Stomach (tissue), 9 donors: Measurements from ENCODE around the gene MUC15. TPM values are rescaled to one million over a fixed set of nuclear protein-coding genes. Genes with fewer than 3 reads are reported as not detected.
"Not testable (repeated sequence)": the region's sequence is repeated elsewhere in the genome, so short reads cannot be mapped to it uniquely, and the experiment has no call there.

Experiments
- DNase-seq, 2 donors: peaks; one replicate each; pipeline versions ENCODE4 v3.0.0 to v3.0.0-alpha.2; 2013 to 2019
- H3K27ac ChIP-seq, 5 donors: fragments of 200-600 bp in 4 of 5; sonication (generic) in 4 of 5; one replicate each; pipeline ENCODE4 v1.5.1; 2013 to 2019; ENCODE audit warnings: mild to moderate bottlenecking in 1 of 5, moderate library complexity in 1 of 5
- H3K27me3 ChIP-seq, 3 donors: fragments of 200-600 bp; sonication (generic); one replicate each; pipeline ENCODE4 v1.5.1; 2017 to 2019; ENCODE audit warnings: mixed run types in 1 of 3
- H3K36me3 ChIP-seq, 4 donors: fragments of 200-600 bp; sonication (generic); 1 replicate in 3 of 4; 2 replicates in 1 of 4; pipeline ENCODE4 v1.5.1; 2016 to 2019
- H3K4me1 ChIP-seq, 4 donors: fragments of 200-600 bp; sonication (generic); one replicate each; pipeline ENCODE4 v1.5.1; 2016 to 2019
- H3K4me3 ChIP-seq, 4 donors: fragments of 200-600 bp; sonication (generic) in 3 of 4; one replicate each; pipeline ENCODE4 v1.5.1; 2016 to 2019; ENCODE audit warnings: mild to moderate bottlenecking in 1 of 4
- H3K9me3 ChIP-seq, 4 donors: fragments of 200-600 bp; sonication (generic); one replicate each; pipeline ENCODE4 v1.5.1; 2016 to 2019
- CTCF ChIP-seq, 7 experiments: fragments of 450-650 bp in 4 of 7; fragments of 200-600 bp in 3 of 7; sonication (generic) in 3 of 7; IDR thresholded peaks; one replicate each; pipeline ENCODE4 v1.5.1; 2016 to 2019; ENCODE audit warnings: antibody characterized with exemption in 7 of 7, control low read depth in 2 of 7, mild to moderate bottlenecking in 1 of 7
- EP300 ChIP-seq: sonication (generic); formaldehyde crosslinking; IDR thresholded peaks from one replicate; pipeline ENCODE4 v1.6.1; 2017; ENCODE audit warnings: antibody characterized with exemption
- POLR2A ChIP-seq, 4 donors: fragments of 450-650 bp; IDR thresholded peaks; one replicate each; pipeline ENCODE4 v1.6.1; 2016; ENCODE audit warnings: antibody characterized with exemption in 4 of 4, control low read depth in 2 of 4, mild to moderate bottlenecking in 1 of 4, moderate library complexity in 1 of 4
- POLR2AphosphoS5 ChIP-seq, 3 donors: sonication (generic); formaldehyde crosslinking; IDR thresholded peaks; one replicate each; pipeline ENCODE4 v1.6.1; 2016; ENCODE audit warnings: antibody characterized with exemption in 3 of 3
- WGBS, 5 donors: extraction: QIAGEN DNeasy Blood & Tissue Kit in 3 of 5; methylation state at CpG; one replicate each; pipeline versions ENCODE4 v1.1.5 to v1.1.7; 2013 to 2018; 5-methylcytosine and 5-hydroxymethylcytosine counted together
- intact Hi-C: fragments of 100-400 bp; cut with DNase I; formaldehyde crosslinking; loops from one replicate; pipeline ENCODE4 v1.15.1; 2023; ENCODE audit warnings: low total_unique reads
- polyA plus RNA-seq, 3 donors: library from polyadenylated mRNA; stranded (reverse); fragments of 200-250 nt; gene quantifications; one replicate each; pipeline ENCODE4 v1.2.3, GENCODE V29; 2013
- total RNA-seq, 5 donors: library from RNA; depleted of rRNA; stranded (reverse); fragments of >200 nt; gene quantifications; one replicate each; pipeline versions ENCODE4 v1.1.0 to v1.2.3, GENCODE V29; 2014 to 2016
- donor health status: healthy with polysubstance abuse.
- donor health status: Bipolar disorder and iron deficiency.
- donor health status: healthy.

The MUC15 gene
- total and polyA plus RNA-seq, 8 donors, result 1.3 to 3.9 TPM; not detected in 6

- Histone ChIP-seq H3K27me3 (no peaks in the 10 kb centered on the region), H3K36me3 (no peaks in the 10 kb centered on the region), H3K4me1 (no peaks in the 10 kb centered on the region), H3K4me3 (no peak overlapping the region), H3K27ac (no peak overlapping the region), H3K9me3 (peaks cover 0 to 10% (median 0%) of the 10 kb centered on the region in 4 donors)
- no peak for TF ChIP-seq CTCF (IDR thresholded peaks at IDR 0.05)
- no peak for TF ChIP-seq EP300
- TF ChIP-seq POLR2AphosphoS5 (IDR thresholded peaks at IDR 0.05), result no peak
- TF ChIP-seq POLR2A (IDR thresholded peaks at IDR 0.05), result no peak
- DNase-seq, result peak in 1 of 2 donors; percentile 33
- intact Hi-C loops, result no loop called here
- 75 to 84% (median 79%) methylated on average over 2 of the region's 2 CpGs for WGBS, 5 donors
Observed at GRCh38 chr11:26599425-26599824, 27.4 kb upstream of the MUC15 start.

- H3K4me3 ChIP-seq, result no peak overlapping the region
- no peaks in the 10 kb centered on the region for H3K4me1 ChIP-seq
- TF ChIP-seq EP300, result no peak
- TF ChIP-seq POLR2AphosphoS5 (IDR thresholded peaks at IDR 0.05), result no peak
- no peak for TF ChIP-seq POLR2A (IDR thresholded peaks at IDR 0.05)
- no peak for TF ChIP-seq CTCF (IDR thresholded peaks at IDR 0.05)
- intact Hi-C loops, result no loop called here
- H3K9me3 ChIP-seq, result peaks cover 0 to 10% (median 0%) of the 10 kb centered on the region in 4 donors
- DNase-seq, result no peak
- no peak overlapping the region for H3K27ac ChIP-seq
- WGBS, 5 donors, result 60 to 81% (median 70%) methylated on average over 2 of the region's 2 CpGs
- no peaks in the 10 kb centered on the region for H3K36me3 ChIP-seq
- H3K27me3 ChIP-seq, result no peaks in the 10 kb centered on the region
Observed at GRCh38 chr11:26597899-26598298, 25.8 kb upstream of the MUC15 start.

- H3K4me3 ChIP-seq, H3K9me3 ChIP-seq, H3K4me1 ChIP-seq, H3K27ac ChIP-seq, DNase-seq, intact Hi-C loops, H3K36me3 ChIP-seq, H3K27me3 ChIP-seq: not testable (repeated sequence)
- WGBS, 5 donors, result 89 to 96% (median 93%) methylated on average over 20 of the region's 20 CpGs
Observed at GRCh38 chr11:26597049-26597689, 25.1 kb upstream of the MUC15 start.

- H3K9me3 ChIP-seq, DNase-seq, intact Hi-C loops, H3K27ac ChIP-seq, H3K27me3 ChIP-seq, H3K4me1 ChIP-seq, H3K4me3 ChIP-seq, H3K36me3 ChIP-seq: not testable (repeated sequence)
- WGBS, 5 donors, result 38 to 54% (median 52%) methylated on average over 7 of the region's 7 CpGs
Observed at GRCh38 chr11:26595207-26595865, 23.3 kb upstream of the MUC15 start.

GRCh38 chr11:26593691-26594090 lies 21.6 kb upstream of the MUC15 start:
- Histone ChIP-seq H3K4me3 (no peak overlapping the region), H3K27me3 (no peaks in the 10 kb centered on the region), H3K27ac (no peak overlapping the region), H3K36me3 (no peaks in the 10 kb centered on the region), H3K9me3 (peaks cover 0 to 10% (median 0%) of the 10 kb centered on the region in 4 donors), H3K4me1 (no peaks in the 10 kb centered on the region)
- intact Hi-C loops, result no loop called here
- TF ChIP-seq CTCF (IDR thresholded peaks at IDR 0.05), result no peak
- TF ChIP-seq POLR2AphosphoS5 (IDR thresholded peaks at IDR 0.05), result no peak
- TF ChIP-seq POLR2A (IDR thresholded peaks at IDR 0.05), result no peak
- no peak for TF ChIP-seq EP300
- DNase-seq, result no peak
- WGBS, 5 donors, result 42 to 63% (median 53%) methylated on average over 11 of the region's 11 CpGs
